ENCODE results near the gene RBFOX2.
"Not testable (repeated sequence)": the region's sequence is repeated elsewhere in the genome, so short reads cannot be mapped to it uniquely, and the experiment has no call there.

The RBFOX2 gene

DNA sequence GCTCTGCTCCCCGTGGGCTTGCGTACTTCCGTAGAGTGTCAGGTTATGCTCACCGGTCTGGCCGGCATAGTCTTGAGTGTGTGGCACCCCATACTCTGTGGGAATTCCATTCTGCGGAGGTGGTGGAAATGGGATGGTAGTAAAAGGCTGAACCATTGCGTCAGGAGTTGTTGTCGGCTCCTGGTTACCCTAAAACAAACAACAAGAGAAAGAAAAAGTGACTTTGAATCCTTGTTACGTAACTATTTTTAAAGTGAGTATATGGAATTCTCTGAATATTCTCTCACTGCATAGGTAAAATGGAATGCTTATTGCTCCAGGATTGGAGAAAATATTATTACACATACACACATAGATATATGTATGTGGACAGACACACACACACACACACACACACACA is 218.8 kb downstream of the RBFOX2 start:
- H3K4me1 ChIP-seq (ENCODE audit: low read length) = no peaks in the 10 kb centered on the region
- H2AFZ ChIP-seq (ENCODE audit: low read depth, low read length) = no peak overlapping the region
- no peak for TF ChIP-seq EZH2phosphoT487 (IDR thresholded peaks at IDR 0.05; ENCODE audit: low read depth)
- no peak for TF ChIP-seq CTCF (IDR thresholded peaks at IDR 0.05; ENCODE audit: low read depth, low read length)
- H3K36me3 ChIP-seq (replicated peaks; ENCODE audit: low read depth, low read length) = no peaks in the 10 kb centered on the region
- no peaks in the 10 kb centered on the region for H3K79me2 ChIP-seq (ENCODE audit: low read length)
- peaks cover 17% of the 10 kb centered on the region for H3K27me3 ChIP-seq (ENCODE audit: low read depth, low read length)
- no peaks in the 10 kb centered on the region for H4K20me1 ChIP-seq (ENCODE audit: insufficient read depth, low read length)
- no peak overlapping the region for H3K9ac ChIP-seq (ENCODE audit: low read length)
- no peak overlapping the region for H3K4me2 ChIP-seq (ENCODE audit: low read length)
- H3K4me3 ChIP-seq (ENCODE audit: low read length) = no peak overlapping the region
- no peaks in the 10 kb centered on the region for H3K9me3 ChIP-seq (ENCODE audit: insufficient read depth, low read length)
- H3K27ac ChIP-seq (ENCODE audit: low read length) = no peak overlapping the region

DNA sequence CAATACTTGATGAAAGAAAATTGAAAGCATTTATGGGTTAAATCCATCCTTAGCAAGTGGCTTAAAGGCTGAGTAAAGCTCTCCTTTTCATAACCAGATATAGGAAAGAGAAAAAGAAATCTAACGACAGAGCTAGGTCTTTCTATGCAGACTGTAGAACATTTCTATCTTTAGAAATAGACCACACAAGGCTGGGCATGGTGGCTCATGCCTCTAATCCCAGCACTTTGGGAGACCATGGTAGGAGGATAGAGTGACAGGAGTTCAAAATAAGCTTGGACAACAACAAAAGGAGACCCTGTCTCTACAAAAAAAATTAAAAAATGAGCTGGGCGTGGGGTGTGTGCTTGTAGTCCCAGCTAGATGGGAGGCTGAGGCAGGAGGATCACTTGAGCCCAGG is 220.2 kb downstream of the RBFOX2 start:
- H4K20me1 ChIP-seq (ENCODE audit: insufficient read depth, low read length) = no peaks in the 10 kb centered on the region
- H3K79me2 ChIP-seq (ENCODE audit: low read length) = no peaks in the 10 kb centered on the region

DNA sequence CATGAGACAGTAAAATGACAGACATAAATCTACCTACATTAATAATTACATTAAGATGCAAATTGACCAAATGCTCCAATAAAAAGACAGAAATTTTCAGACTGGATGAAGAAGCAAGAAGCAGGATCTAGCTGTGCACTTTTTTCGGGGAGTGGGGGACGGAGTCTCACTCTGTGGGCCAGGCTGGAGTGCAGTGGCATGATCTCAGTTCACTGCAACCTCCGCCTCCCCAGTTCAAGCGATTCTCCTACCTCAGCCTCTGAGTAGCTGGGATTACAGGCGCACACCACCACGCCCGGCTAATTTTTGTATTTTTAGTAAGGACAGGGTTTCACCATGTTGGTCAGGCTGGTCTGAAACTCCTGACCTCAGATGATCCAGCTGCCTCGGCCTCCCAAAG is 222.0 kb downstream of the RBFOX2 start:
- not testable (repeated sequence) for H3K4me3 ChIP-seq (ENCODE audit: low read length); H3K27ac ChIP-seq (ENCODE audit: low read length); H2AFZ ChIP-seq (ENCODE audit: low read depth, low read length); H3K9ac ChIP-seq (ENCODE audit: low read length); H3K9me3 ChIP-seq (ENCODE audit: insufficient read depth, low read length); H4K20me1 ChIP-seq (ENCODE audit: insufficient read depth, low read length); H3K79me2 ChIP-seq (ENCODE audit: low read length); H3K4me2 ChIP-seq (ENCODE audit: low read length); H3K36me3 ChIP-seq (replicated peaks; ENCODE audit: low read depth, low read length); H3K4me1 ChIP-seq (ENCODE audit: low read length)
- peaks cover 14% of the 10 kb centered on the region for H3K27me3 ChIP-seq (ENCODE audit: low read depth, low read length)

More for the DNA sequence above, 220.2 kb downstream of the RBFOX2 start:
- TF ChIP-seq CTCF (IDR thresholded peaks at IDR 0.05; ENCODE audit: low read depth, low read length) = no peak
- no peak for TF ChIP-seq EZH2phosphoT487 (IDR thresholded peaks at IDR 0.05; ENCODE audit: low read depth)
- no peak overlapping the region for H3K4me3 ChIP-seq (ENCODE audit: low read length)
- H3K36me3 ChIP-seq (replicated peaks; ENCODE audit: low read depth, low read length) = no peaks in the 10 kb centered on the region
- H3K27ac ChIP-seq (ENCODE audit: low read length) = no peak overlapping the region
- no peaks in the 10 kb centered on the region for H3K9me3 ChIP-seq (ENCODE audit: insufficient read depth, low read length)
- H2AFZ ChIP-seq (ENCODE audit: low read depth, low read length) = no peak overlapping the region
- no peaks in the 10 kb centered on the region for H3K4me1 ChIP-seq (ENCODE audit: low read length)
- H3K27me3 ChIP-seq (ENCODE audit: low read depth, low read length) = peaks cover 13% of the 10 kb centered on the region
- no peak overlapping the region for H3K4me2 ChIP-seq (ENCODE audit: low read length)
- no peak overlapping the region for H3K9ac ChIP-seq (ENCODE audit: low read length)

DNA sequence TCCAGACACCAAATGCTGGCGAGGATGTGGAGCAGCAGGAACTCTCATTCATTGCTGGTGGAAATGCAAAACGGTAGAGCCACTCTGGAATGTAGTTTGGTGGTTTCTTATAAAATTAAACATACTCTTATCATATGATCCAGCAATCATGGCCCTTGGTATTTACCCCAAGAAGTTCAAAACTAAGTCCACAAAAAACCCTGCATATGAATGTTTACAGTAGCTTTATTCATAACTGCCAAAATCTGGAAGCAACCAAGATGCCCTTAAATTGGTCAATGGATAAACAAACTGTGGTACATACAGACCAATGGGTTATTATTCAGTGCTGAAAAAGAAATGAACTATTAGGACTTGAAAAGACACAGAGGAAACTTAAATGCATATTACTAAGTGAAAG is 223.2 kb downstream of the RBFOX2 start:
- H3K9me3 ChIP-seq (ENCODE audit: insufficient read depth, low read length) = no peaks in the 10 kb centered on the region
- no peak overlapping the region for H3K4me2 ChIP-seq (ENCODE audit: low read length)
- H3K4me3 ChIP-seq (ENCODE audit: low read length) = no peak overlapping the region
- peaks cover 13% of the 10 kb centered on the region for H3K27me3 ChIP-seq (ENCODE audit: low read depth, low read length)
- H3K27ac ChIP-seq (ENCODE audit: low read length) = no peak overlapping the region
- H4K20me1 ChIP-seq (ENCODE audit: insufficient read depth, low read length) = no peaks in the 10 kb centered on the region
- no peaks in the 10 kb centered on the region for H3K79me2 ChIP-seq (ENCODE audit: low read length)
- TF ChIP-seq CTCF (IDR thresholded peaks at IDR 0.05; ENCODE audit: low read depth, low read length) (no peak), EZH2phosphoT487 (IDR thresholded peaks at IDR 0.05; ENCODE audit: low read depth) (no peak)
- no peaks in the 10 kb centered on the region for H3K36me3 ChIP-seq (replicated peaks; ENCODE audit: low read depth, low read length)
- no peak overlapping the region for H2AFZ ChIP-seq (ENCODE audit: low read depth, low read length)
- H3K4me1 ChIP-seq (ENCODE audit: low read length) = no peaks in the 10 kb centered on the region
- H3K9ac ChIP-seq (ENCODE audit: low read length) = no peak overlapping the region

DNA sequence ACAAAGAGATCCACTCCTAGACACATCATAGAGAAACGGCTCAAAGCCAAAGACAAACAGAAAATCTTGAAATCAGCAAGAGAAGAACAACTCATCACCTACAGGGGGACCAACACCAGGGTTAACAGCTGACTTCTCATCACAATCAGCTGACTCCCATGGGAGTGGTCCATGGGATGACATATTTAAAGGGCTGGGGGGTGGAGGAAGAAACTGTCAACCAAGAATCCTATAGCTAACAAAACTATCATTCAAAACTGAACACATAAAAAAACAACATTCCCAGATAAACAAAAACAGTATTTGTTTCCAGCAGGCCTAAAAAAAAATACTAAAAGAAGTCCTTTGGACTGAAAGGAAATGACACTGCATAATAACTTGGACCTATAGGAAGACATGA is 224.2 kb downstream of the RBFOX2 start:
- TF ChIP-seq CTCF (IDR thresholded peaks at IDR 0.05; ENCODE audit: low read depth, low read length) (no peak), EZH2phosphoT487 (IDR thresholded peaks at IDR 0.05; ENCODE audit: low read depth) (no peak)
- Histone ChIP-seq H3K27me3 (ENCODE audit: low read depth, low read length) (peaks cover 14% of the 10 kb centered on the region), H3K36me3 (replicated peaks; ENCODE audit: low read depth, low read length) (no peaks in the 10 kb centered on the region), H2AFZ (ENCODE audit: low read depth, low read length) (no peak overlapping the region), H3K79me2 (ENCODE audit: low read length) (no peaks in the 10 kb centered on the region), H3K9ac (ENCODE audit: low read length) (no peak overlapping the region), H3K4me2 (ENCODE audit: low read length) (no peak overlapping the region), H3K4me3 (ENCODE audit: low read length) (no peak overlapping the region), H3K27ac (ENCODE audit: low read length) (no peak overlapping the region), H3K9me3 (ENCODE audit: insufficient read depth, low read length) (no peaks in the 10 kb centered on the region), H3K4me1 (ENCODE audit: low read length) (no peaks in the 10 kb centered on the region), H4K20me1 (ENCODE audit: insufficient read depth, low read length) (no peaks in the 10 kb centered on the region)

All from OCI-LY3 (cell line).